K562 (cell line): Measurements from ENCODE around the gene CATSPER3. TPM values are rescaled to one million over a fixed set of nuclear protein-coding genes. Genes with fewer than 3 reads are reported as not detected.
A peak's percentile ranks its signal among the peaks of the same experiment; 100 is the strongest.

ENCODE experiments used
- ATAC-seq: fragments of 200-7000 bp; cut with Tn5 transposase; 3 replicates; pipeline ENCODE4 v1.9.1; 2020; ENCODE audit warnings: moderate library complexity
- BruUV-seq: library from RNA; stranded (reverse); fragments of 400-500 nt; replicated peaks from 2 replicates; lab custom pipeline; 2021; lab: Mats Ljungman, UMichigan
- CTCF ChIA-PET: fragments of 300-600 bp; formaldehyde crosslinking; extraction: SDS; loops from one replicate; lab custom pipeline; 2021; ENCODE audit warnings: low intra/inter-chr PET ratio; lab: Yijun Ruan, JAX
- POLR2A ChIA-PET: fragments of 300-600, 350-650 bp; sonication (Branson Sonifier 250); formaldehyde crosslinking; extraction: SDS; loops from one replicate; lab custom pipeline; 2021; ENCODE audit warnings: antibody characterized with exemption, inconsistent platforms; lab: Yijun Ruan, JAX
- DNase-seq, 4 experiments: peaks; one replicate each; pipeline versions ENCODE4 v3.0.0 to v3.0.0-alpha.2; 2011 to 2018; ENCODE audit warnings: low spot score in 3 of 4, mixed read lengths in 3 of 4; ENCODE audit errors: extremely low read depth in 1 of 4
- FAIRE-seq: peaks from 2 replicates; lab custom pipeline; 2011; peaks lifted over from hg19 to GRCh38; lab: Jason Lieb, UNC
- H2AFZ ChIP-seq: 2 replicates; pipeline ENCODE4 v1.6.0; 2011; ENCODE audit warnings: low read depth, low read length, control low read depth, inconsistent platforms
- H3K27ac ChIP-seq: fragments of 200-600 bp; 3 replicates; pipeline ENCODE4 v1.8.0; 2011; ENCODE audit warnings: low read depth, mild to moderate bottlenecking, control low read depth, inconsistent platforms, low read length, moderate library complexity, mixed read lengths; ENCODE audit errors: extremely low read depth
- H3K27me3 ChIP-seq, 2 experiments: fragments of 300-600 bp in 1 of 2; 2 replicates in 1 of 2; 3 replicates in 1 of 2; pipeline versions ENCODE4 v1.6.0 to v1.8.0; 2011; ENCODE audit warnings: inconsistent platforms in 2 of 2, low read length in 2 of 2, mild to moderate bottlenecking in 1 of 2, mixed read lengths in 1 of 2, moderate library complexity in 1 of 2; ENCODE audit not compliant: control insufficient read depth in 2 of 2, insufficient read depth in 2 of 2
- H3K36me3 ChIP-seq: fragments of 300-600 bp; 3 replicates; pipeline ENCODE4 v1.8.0; 2011; ENCODE audit warnings: mild to moderate bottlenecking, low read length, inconsistent platforms; ENCODE audit not compliant: control insufficient read depth, insufficient read depth
- H3K4me1 ChIP-seq, 2 experiments: fragments of 200-600 bp in 1 of 2; replicated peaks in 1 of 2; 2 replicates in 1 of 2; 3 replicates in 1 of 2; pipeline versions ENCODE4 v1.5.1 to v1.8.0; 2011; ENCODE audit warnings: inconsistent platforms in 2 of 2, low read length in 2 of 2, mild to moderate bottlenecking in 1 of 2, mixed read lengths in 1 of 2, moderate library complexity in 1 of 2; ENCODE audit not compliant: control insufficient read depth in 2 of 2, insufficient read depth in 2 of 2
- H3K4me2 ChIP-seq: 2 replicates; pipeline ENCODE4 v1.6.1; 2011; ENCODE audit warnings: low read length, control low read depth, inconsistent platforms, mixed read lengths; ENCODE audit not compliant: insufficient read depth
- H3K4me3 ChIP-seq: fragments of 200-600 bp; sonication (generic), shearing (Covaris generic); 2 replicates; pipeline ENCODE4 v1.5.1; 2016; ENCODE audit warnings: control low read depth, inconsistent platforms
- H3K79me2 ChIP-seq: fragments of 200-600 bp; 3 replicates; pipeline ENCODE4 v1.8.0; 2011; ENCODE audit warnings: low read length, inconsistent platforms; ENCODE audit not compliant: control insufficient read depth, insufficient read depth
- H3K9ac ChIP-seq, 2 experiments: 2 replicates each; pipeline versions ENCODE4 v1.6.0 to v1.6.1; 2011; ENCODE audit warnings: low read depth in 2 of 2, low read length in 2 of 2, control low read depth in 1 of 2, inconsistent platforms in 1 of 2, mild to moderate bottlenecking in 1 of 2, mixed read lengths in 1 of 2; ENCODE audit not compliant: insufficient read depth in 1 of 2
- H3K9me1 ChIP-seq: one replicate; pipeline ENCODE4 v1.6.0; 2011; ENCODE audit warnings: inconsistent platforms, mild to moderate bottlenecking, low read length, moderate library complexity; ENCODE audit not compliant: control insufficient read depth, insufficient read depth
- H3K9me3 ChIP-seq: replicated peaks from 2 replicates; pipeline ENCODE4 v1.5.1; 2011; ENCODE audit warnings: low read depth, low read length, inconsistent platforms; ENCODE audit not compliant: control insufficient read depth, insufficient read depth
- H4K20me1 ChIP-seq: replicated peaks from 2 replicates; pipeline ENCODE4 v1.6.1; 2011; ENCODE audit warnings: low read length, inconsistent platforms, mixed read lengths; ENCODE audit not compliant: control insufficient read depth, insufficient read depth
- CEBPB ChIP-seq: fragments of 450-650 bp; IDR thresholded peaks from 2 replicates; pipeline ENCODE4 v1.6.1; 2016; ENCODE audit warnings: missing genetic modification characterization, missing compliant biosample characterization
- CEBPG ChIP-seq, 3 experiments: fragments of 200-800 bp in 1 of 3; sonication (Bioruptor generic) in 1 of 3; sonication (generic) in 1 of 3; formaldehyde crosslinking in 1 of 3; IDR thresholded peaks in 2 of 3; conservative IDR thresholded peaks in 1 of 3; 2 replicates each; pipeline versions ENCODE4 v1.6.1 to v1.8.0; 2016 to 2022; ENCODE audit warnings: missing compliant biosample characterization in 2 of 3, missing genetic modification characterization in 2 of 3, mild to moderate bottlenecking in 1 of 3, missing genetic modification reagents in 1 of 3
- FOXK1 ChIP-seq: sonication (generic); formaldehyde crosslinking; IDR thresholded peaks from 2 replicates; pipeline ENCODE4 v1.8.0; 2022; ENCODE audit warnings: missing genetic modification reagents, mild to moderate bottlenecking, borderline replicate concordance
- FOXP1 ChIP-seq: sonication (generic); formaldehyde crosslinking; IDR thresholded peaks from 2 replicates; pipeline ENCODE4 v1.8.0; 2022; ENCODE audit warnings: mild to moderate bottlenecking, missing genetic modification reagents
- JUND ChIP-seq, 2 experiments: IDR thresholded peaks; 2 replicates in 1 of 2; 3 replicates in 1 of 2; pipeline ENCODE4 v1.6.1; 2011; ENCODE audit warnings: borderline replicate concordance in 2 of 2, low read depth in 2 of 2, low read length in 2 of 2, improper control_type of control experiment in 1 of 2, missing biosample characterization in 1 of 2, missing genetic modification characterization in 1 of 2, missing genetic modification reagents in 1 of 2
- MEIS2 ChIP-seq: fragments of 450-650 bp; IDR thresholded peaks from 2 replicates; pipeline ENCODE4 v1.6.1; 2014; ENCODE audit warnings: mild to moderate bottlenecking; ENCODE audit not compliant: partially characterized antibody
- SIRT6 ChIP-seq: IDR thresholded peaks from one replicate; pipeline ENCODE4 v1.6.1; 2012; ENCODE audit warnings: low read depth, mild to moderate bottlenecking, control low read depth, inconsistent platforms, low read length, moderate library complexity
- XRCC4 ChIP-seq: IDR thresholded peaks from one replicate; pipeline ENCODE4 v1.6.1; 2011; ENCODE audit not compliant: insufficient read depth, insufficient read length; ENCODE audit errors: extremely low read depth
- ZNF274 ChIP-seq: IDR thresholded peaks from 2 replicates; pipeline ENCODE4 v1.6.1; 2011; ENCODE audit warnings: low read depth, mild to moderate bottlenecking, low read length, moderate library complexity, borderline replicate concordance
- WGBS: fragments of 100-300 bp; shearing (Covaris generic); methylation state at CpG from one replicate; pipeline ENCODE4 v1.1.6; 2016; ENCODE audit warnings: low coverage, mixed read lengths; ENCODE audit not compliant: insufficient coverage; ENCODE audit errors: missing lambda C conversion rate; 5-methylcytosine and 5-hydroxymethylcytosine counted together
- in situ Hi-C: fragments of 300-500 bp; cut with MboI; formaldehyde crosslinking; loops from 4 replicates; pipeline ENCODE4 v1.15.0; 2018; ENCODE audit warnings: inconsistent platforms, mixed read lengths
- intact Hi-C: fragments of 100-400 bp; cut with micrococcal nuclease; formaldehyde crosslinking; loops from 2 replicates; pipeline ENCODE4 v1.14.2; 2022
- polyA plus RNA-seq, 8 experiments: library from polyadenylated mRNA; depleted of rRNA in 4 of 8; stranded (reverse) in 5 of 8; unstranded in 3 of 8; fragments of >200 nt; fragmentation: Nextera tagmentation in 2 of 8; fragmentation: Illumina TruSeq in 1 of 8; extraction: Ambion mirVana in 2 of 8; extraction: Trizol in 1 of 8; gene quantifications; 2 replicates each; pipeline versions ENCODE4 v1.2.1 to v1.2.3, GENCODE V29; 2011 to 2014; ENCODE audit warnings: inconsistent platforms in 1 of 8, missing spikeins in 1 of 8
- total RNA-seq, 7 experiments: library from RNA; depleted of rRNA in 6 of 7; stranded (reverse); fragments of >200 nt in 6 of 7; fragmentation: Illumina TruSeq in 2 of 7; extraction: Trizol in 2 of 7; gene quantifications; 2 replicates each; pipeline versions ENCODE4 v1.2.1 to v1.2.3, GENCODE V29; 2011 to 2021; ENCODE audit warnings: low replicate concordance in 1 of 7
- TF ChIP-seq, protein P1 (sequence below): fragments of 250-450 bp; sonication (Bioruptor Pico); IDR thresholded peaks from 2 replicates; pipeline ENCODE4 v1.6.1; 2021; ENCODE audit warnings: mild to moderate bottlenecking
- TF ChIP-seq, protein P2 (sequence below): fragments of 450-650 bp; formaldehyde crosslinking; IDR thresholded peaks from 2 replicates; pipeline ENCODE4 v1.4.0; 2020; ENCODE audit warnings: mild to moderate bottlenecking, moderate library complexity
- TF ChIP-seq, protein P3 (sequence below): fragments of 450-650 bp; conservative IDR thresholded peaks from 2 replicates; pipeline ENCODE4 v1.6.1; 2016; ENCODE audit warnings: missing genetic modification characterization, low read depth, mild to moderate bottlenecking, missing compliant biosample characterization, moderate library complexity

Gene CATSPER3
- total and polyA plus RNA-seq, 9 of the 15 experiments (the other 6 are each of a cell fraction or from before 2014, with no cell fraction given), result 0.14 to 1.5 (median 0.49) TPM

DNA sequence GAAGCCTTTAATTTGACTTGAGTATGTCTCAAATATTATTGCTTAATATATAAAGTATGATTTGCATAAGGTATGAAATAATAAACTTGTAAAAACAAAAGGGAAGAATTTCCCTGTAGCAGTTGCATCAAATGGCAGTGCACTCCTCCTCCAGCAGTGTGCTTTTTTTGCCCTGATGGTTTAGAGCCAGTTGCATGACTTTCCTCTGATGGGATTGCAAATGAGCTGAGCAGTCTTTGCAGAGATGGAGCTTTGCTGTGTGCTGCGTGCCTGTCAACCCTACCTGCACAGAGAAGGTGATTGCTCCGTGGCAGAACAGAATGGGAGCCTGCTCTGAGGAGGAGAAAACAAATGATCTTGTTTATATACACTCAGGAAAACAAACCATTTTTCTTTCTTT, 22.7 kb upstream of the CATSPER3 start:
- WGBS, result 68% methylated on average over 2 of the region's 2 CpGs
- DNase-seq, result no peak
- no peaks in the 10 kb centered on the region for H3K9me3 ChIP-seq
- no peaks in the 10 kb centered on the region for H4K20me1 ChIP-seq
- H3K36me3 ChIP-seq, result no peaks in the 10 kb centered on the region
- H3K4me2 ChIP-seq, result no peak overlapping the region
- H3K27me3 ChIP-seq, result no peaks in the 10 kb centered on the region
- CTCF ChIA-PET, result no interaction called here
- intact Hi-C loops, result no loop called here
- no peak for TF ChIP-seq XRCC4
- TF ChIP-seq CEBPB (tag), result peak; percentile 30; the same call in 1 of the 2 replicates
- no peak for TF ChIP-seq CEBPG (CRISPR knock-in tag; IDR thresholded peaks at IDR 0.05)
- TF ChIP-seq CEBPG (tag; conservative IDR thresholded peaks at IDR 0.05 in 1 of 2, IDR thresholded peaks at IDR 0.05 in 1 of 2), result 0 out of 4 replicates have a peak, but pooled peaks of 1 of the 2 experiments have one; percentile 29
- TF ChIP-seq, all 486 proteins: peak for 2
- H3K4me3 ChIP-seq, result no peak overlapping the region
- no peak overlapping the region for H2AFZ ChIP-seq
- no peak overlapping the region for H3K9ac ChIP-seq
- in situ Hi-C loops, result no loop called here
- ATAC-seq, result no peak
- POLR2A ChIA-PET, result interaction anchor here (1.3 kb wide), 1 partner anchor 9 kb away, joined by 3 read pairs; no protein-coding TSS in a partner anchor
- no TSS peak for BruUV-seq
- H3K9me1 ChIP-seq, result no peaks in the 10 kb centered on the region
- no peak overlapping the region for H3K27ac ChIP-seq
- FAIRE-seq, result no peak
- H3K79me2 ChIP-seq, result no peaks in the 10 kb centered on the region
- no peaks in the 10 kb centered on the region for H3K4me1 ChIP-seq

DNA sequence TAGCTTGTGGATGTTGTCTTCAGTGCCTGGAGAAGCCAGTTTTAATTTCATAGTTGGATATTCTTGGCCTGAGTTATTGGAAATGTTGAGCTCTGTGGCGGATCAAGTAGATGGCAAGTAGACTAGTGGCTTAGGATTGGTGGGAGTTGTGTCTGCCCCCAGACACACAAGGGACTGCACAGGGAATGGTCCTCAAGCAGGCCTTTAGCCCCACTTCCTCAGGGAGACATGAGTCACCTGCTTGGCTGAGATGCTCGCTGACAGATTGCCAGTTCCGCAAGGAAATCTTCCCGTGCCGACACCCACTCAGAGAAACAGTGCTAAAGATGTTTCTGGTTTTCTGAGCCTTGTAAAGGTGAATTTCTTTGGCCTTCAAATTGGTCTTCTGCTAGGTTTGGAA, 18.8 kb upstream of the CATSPER3 start:
- in situ Hi-C loops (no loop called here), intact Hi-C loops (no loop called here)
- DNase-seq (peak in 1 of 4 experiments; percentile 11), ATAC-seq (no peak; the same call in 2 of the 3 replicates), FAIRE-seq (peak; percentile 32)
- no peaks in the 10 kb centered on the region for H3K9me1 ChIP-seq
- TF ChIP-seq, protein P1, sequence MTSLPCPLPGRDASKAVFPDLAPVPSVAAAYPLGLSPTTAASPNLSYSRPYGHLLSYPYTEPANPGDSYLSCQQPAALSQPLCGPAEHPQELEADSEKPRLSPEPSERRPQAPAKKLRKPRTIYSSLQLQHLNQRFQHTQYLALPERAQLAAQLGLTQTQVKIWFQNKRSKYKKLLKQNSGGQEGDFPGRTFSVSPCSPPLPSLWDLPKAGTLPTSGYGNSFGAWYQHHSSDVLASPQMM (CRISPR knock-in tag), result no peak
- TF ChIP-seq, protein P2, sequence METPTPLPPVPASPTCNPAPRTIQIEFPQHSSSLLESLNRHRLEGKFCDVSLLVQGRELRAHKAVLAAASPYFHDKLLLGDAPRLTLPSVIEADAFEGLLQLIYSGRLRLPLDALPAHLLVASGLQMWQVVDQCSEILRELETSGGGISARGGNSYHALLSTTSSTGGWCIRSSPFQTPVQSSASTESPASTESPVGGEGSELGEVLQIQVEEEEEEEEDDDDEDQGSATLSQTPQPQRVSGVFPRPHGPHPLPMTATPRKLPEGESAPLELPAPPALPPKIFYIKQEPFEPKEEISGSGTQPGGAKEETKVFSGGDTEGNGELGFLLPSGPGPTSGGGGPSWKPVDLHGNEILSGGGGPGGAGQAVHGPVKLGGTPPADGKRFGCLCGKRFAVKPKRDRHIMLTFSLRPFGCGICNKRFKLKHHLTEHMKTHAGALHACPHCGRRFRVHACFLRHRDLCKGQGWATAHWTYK (CRISPR knock-in tag), result no peak
- TF ChIP-seq SIRT6 (no peak), MEIS2 (peak; percentile 23), FOXK1 (CRISPR knock-in tag) (no peak), FOXP1 (no peak), ZNF274 (no peak), JUND (IDR thresholded peaks at IDR 0.05; ENCODE audit: borderline replicate concordance, low read depth, low read length) (0 out of 2 replicates have a peak, but pooled peaks have one; percentile 30), JUND (tag; IDR thresholded peaks at IDR 0.05; ENCODE audit: borderline replicate concordance, low read depth, low read length) (no peak)
- TF ChIP-seq, protein P3, sequence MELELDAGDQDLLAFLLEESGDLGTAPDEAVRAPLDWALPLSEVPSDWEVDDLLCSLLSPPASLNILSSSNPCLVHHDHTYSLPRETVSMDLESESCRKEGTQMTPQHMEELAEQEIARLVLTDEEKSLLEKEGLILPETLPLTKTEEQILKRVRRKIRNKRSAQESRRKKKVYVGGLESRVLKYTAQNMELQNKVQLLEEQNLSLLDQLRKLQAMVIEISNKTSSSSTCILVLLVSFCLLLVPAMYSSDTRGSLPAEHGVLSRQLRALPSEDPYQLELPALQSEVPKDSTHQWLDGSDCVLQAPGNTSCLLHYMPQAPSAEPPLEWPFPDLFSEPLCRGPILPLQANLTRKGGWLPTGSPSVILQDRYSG (tag), result no peak
- no peaks in the 10 kb centered on the region for H3K27me3 ChIP-seq
- no peak overlapping the region for H3K4me2 ChIP-seq
- no peaks in the 10 kb centered on the region for H3K79me2 ChIP-seq
- H3K36me3 ChIP-seq, result no peaks in the 10 kb centered on the region
- CTCF ChIA-PET, result no interaction called here
- no peak overlapping the region for H3K4me3 ChIP-seq
- no peaks in the 10 kb centered on the region for H3K9me3 ChIP-seq
- no TSS peak for BruUV-seq
- no peak overlapping the region for H3K9ac ChIP-seq
- POLR2A ChIA-PET, result interaction anchor here (0.7 to 2.0 kb wide), 3 partner anchors 10 to 46 kb away, joined by 3 to 8 read pairs (median 4); no protein-coding TSS in a partner anchor
- WGBS, result 61% methylated on average over 5 of the region's 5 CpGs
- no peak overlapping the region for H3K27ac ChIP-seq
- H2AFZ ChIP-seq, result no peak overlapping the region
- H3K4me1 ChIP-seq, result no peaks in the 10 kb centered on the region
- no peaks in the 10 kb centered on the region for H4K20me1 ChIP-seq
